Amniotic epithelial cell (primary cell): ENCODE data around the gene WDR86.

Experiments used
- DNase-seq: peaks from one replicate; pipeline ENCODE4 v3.0.0-alpha.2; 2010; ENCODE audit warnings: low read depth

Gene WDR86

GRCh38 chr7:151409667-151410404 lies at the start of gene WDR86:
TSS of gene WDR86 (minus strand) at chr7:151410038. CDS start at chr7:151409589, 449 bp downstream.
- no peak for DNase-seq

GRCh38 chr7:151457534-151457933 lies 47.7 kb upstream of the WDR86 start:
- DNase-seq = no peak

- no peak for DNase-seq
These were observed 46.9 kb upstream of the WDR86 start for GRCh38 chr7:151456782-151457181.

GRCh38 chr7:151456276-151456675 lies 46.4 kb upstream of the WDR86 start:
- DNase-seq = no peak

GRCh38 chr7:151455690-151456089 lies 45.9 kb upstream of the WDR86 start:
- no peak for DNase-seq

- DNase-seq = no peak
These were observed 45.2 kb upstream of the WDR86 start for GRCh38 chr7:151454932-151455530.

GRCh38 chr7:151454305-151454704 lies 44.5 kb upstream of the WDR86 start:
- no peak for DNase-seq

GRCh38 chr7:151453326-151453791 lies 43.5 kb upstream of the WDR86 start:
- DNase-seq = no peak

GRCh38 chr7:151452680-151453325 lies 43.0 kb upstream of the WDR86 start:
- no peak for DNase-seq

- DNase-seq = no peak
These were observed 42.1 kb upstream of the WDR86 start for GRCh38 chr7:151451626-151452571.

- no peak for DNase-seq
These were observed 41.3 kb upstream of the WDR86 start for GRCh38 chr7:151451156-151451555.

GRCh38 chr7:151449990-151450389 lies 40.2 kb upstream of the WDR86 start:
- no peak for DNase-seq

- DNase-seq = peak; percentile 66
These were observed 38.7 kb upstream of the WDR86 start for GRCh38 chr7:151448261-151449252.

- no peak for DNase-seq
These were observed 38.0 kb upstream of the WDR86 start for GRCh38 chr7:151447901-151448260.

- DNase-seq = no peak
These were observed 37.5 kb upstream of the WDR86 start for GRCh38 chr7:151447312-151447711.

GRCh38 chr7:151446412-151446811 lies 36.6 kb upstream of the WDR86 start:
- no peak for DNase-seq

- DNase-seq = no peak
These were observed 34.8 kb upstream of the WDR86 start for GRCh38 chr7:151444632-151445031.

- DNase-seq = peak; percentile 56
These were observed 33.1 kb upstream of the WDR86 start for GRCh38 chr7:151442776-151443496.

GRCh38 chr7:151440799-151441445 lies 31.1 kb upstream of the WDR86 start:
- DNase-seq = peak; percentile 45
